Endometrium (tissue), 2 donors: ENCODE results near the gene GPATCH2.
"Not testable (repeated sequence)": the region's sequence is repeated elsewhere in the genome, so short reads cannot be mapped to it uniquely, and the experiment has no call there.

Experiments used
- FAIRE-seq: peaks from 2 replicates; lab custom pipeline; 2012; peaks lifted over from hg19 to GRCh38; lab: Jason Lieb, UNC
- donor health status: control.
- donor health status: control.

The GPATCH2 gene

DNA sequence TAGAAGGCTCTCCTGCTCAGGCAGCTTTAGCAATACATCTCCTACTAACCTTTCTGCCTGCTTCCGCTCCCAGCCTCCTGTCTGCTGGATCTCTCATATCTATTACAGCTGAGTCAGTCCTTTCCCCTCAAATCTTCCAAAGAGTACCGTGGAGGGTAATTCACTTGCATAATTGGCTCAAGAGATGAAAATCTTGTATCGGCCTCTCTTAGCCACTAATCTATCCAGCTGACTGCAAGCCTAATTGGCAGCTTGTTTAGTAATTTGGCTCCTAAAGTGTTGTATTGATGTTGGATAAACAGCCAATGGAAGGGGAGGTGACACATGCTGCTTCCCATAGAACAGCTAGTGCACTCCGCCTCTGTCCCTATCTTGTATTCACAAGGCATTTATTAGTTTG is 195.7 kb downstream of the GPATCH2 start:
- no peak for FAIRE-seq

DNA sequence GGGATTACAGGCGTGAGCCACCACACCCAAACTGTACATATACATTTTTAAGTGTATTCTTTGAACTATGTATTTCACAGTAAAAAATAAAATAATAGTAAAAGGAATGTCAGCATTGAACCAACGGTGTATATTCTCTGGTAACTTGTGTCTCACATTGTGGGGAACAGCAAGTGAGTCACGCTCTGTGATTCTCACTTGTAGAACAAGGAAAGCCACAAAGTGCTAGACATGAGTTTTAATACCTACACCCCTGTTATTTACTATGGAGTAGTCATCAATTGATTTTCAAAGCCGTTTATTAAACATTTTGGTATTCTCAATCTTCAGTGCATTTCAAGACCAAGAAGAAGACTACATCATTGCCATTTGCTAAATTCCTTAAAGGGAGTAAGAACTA is 197.2 kb downstream of the GPATCH2 start:
- FAIRE-seq, result no peak

DNA sequence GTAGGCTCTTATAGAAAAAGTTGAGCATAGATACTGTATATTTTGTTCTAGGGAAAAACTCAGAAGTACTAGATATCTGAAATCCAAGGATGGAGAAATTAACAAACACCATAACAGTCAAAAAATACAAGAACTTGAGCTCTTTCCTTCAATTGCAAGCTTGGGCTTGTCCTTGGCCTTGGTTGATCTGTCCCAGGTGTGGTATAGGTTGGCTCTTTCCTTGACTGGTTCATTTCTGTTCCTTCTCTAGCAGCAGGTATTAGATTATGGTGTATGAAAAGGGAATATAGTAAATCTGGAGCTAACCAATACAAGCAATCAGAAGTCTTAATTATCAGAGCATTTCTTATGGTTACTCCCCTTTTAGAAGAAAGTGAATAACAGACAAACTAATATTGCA is 198.6 kb downstream of the GPATCH2 start:
- no peak for FAIRE-seq

DNA sequence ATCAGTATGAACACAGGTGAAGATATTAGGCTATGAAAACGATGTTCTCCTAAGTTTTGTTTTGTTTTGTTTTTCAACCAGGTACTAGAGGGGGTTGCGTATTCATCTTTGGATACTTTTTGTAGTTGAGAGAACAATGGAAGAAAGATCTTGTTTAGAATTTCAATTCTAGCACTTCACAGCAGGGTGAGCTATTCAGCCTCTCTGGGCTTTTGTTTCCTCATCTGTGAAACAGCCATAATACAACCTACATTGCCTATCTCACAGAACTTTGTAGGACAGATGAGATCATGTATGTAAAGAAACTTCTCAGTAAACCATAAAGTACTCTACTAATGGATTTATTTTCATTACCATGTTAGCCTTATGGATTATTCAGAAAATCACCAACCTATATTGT is 199.5 kb downstream of the GPATCH2 start:
- FAIRE-seq, result no peak

DNA sequence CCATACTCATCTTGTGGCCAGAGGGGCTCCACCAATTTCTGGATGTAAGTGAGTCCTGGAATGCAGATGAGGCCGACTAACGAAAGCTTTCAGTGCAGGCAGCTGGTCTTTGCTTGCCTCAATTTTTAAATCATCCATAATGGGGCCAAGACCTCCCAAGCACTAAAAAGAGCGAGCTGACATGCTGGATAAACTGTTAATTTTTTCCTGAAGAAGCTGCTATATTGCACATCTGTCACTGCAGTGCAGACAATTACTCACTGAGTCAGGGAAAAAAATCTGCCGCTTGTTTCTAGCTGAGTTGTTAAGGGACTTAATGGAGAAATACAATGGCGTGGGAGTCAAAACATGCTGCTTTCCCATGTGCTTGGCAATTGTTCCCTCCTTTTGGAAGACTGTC is 205.5 kb downstream of the GPATCH2 start:
- FAIRE-seq, result peak; percentile 99

DNA sequence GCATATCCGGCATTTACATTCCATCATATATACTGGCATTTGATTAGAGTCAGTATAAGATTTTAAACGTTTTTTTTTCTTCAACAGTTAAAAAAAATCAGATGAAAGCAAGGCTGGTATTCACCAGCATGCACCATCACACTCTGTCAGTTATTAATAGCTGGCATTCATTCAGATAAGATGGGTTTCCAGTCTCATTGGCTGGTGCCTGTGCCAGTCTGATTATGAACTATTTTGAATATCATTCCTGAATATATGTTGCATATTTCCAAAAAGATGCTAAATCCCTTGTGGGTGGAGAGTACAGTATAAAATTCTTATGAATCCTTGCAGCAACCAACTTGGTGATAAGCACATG is 211.7 kb downstream of the GPATCH2 start:
- FAIRE-seq, result no peak

DNA sequence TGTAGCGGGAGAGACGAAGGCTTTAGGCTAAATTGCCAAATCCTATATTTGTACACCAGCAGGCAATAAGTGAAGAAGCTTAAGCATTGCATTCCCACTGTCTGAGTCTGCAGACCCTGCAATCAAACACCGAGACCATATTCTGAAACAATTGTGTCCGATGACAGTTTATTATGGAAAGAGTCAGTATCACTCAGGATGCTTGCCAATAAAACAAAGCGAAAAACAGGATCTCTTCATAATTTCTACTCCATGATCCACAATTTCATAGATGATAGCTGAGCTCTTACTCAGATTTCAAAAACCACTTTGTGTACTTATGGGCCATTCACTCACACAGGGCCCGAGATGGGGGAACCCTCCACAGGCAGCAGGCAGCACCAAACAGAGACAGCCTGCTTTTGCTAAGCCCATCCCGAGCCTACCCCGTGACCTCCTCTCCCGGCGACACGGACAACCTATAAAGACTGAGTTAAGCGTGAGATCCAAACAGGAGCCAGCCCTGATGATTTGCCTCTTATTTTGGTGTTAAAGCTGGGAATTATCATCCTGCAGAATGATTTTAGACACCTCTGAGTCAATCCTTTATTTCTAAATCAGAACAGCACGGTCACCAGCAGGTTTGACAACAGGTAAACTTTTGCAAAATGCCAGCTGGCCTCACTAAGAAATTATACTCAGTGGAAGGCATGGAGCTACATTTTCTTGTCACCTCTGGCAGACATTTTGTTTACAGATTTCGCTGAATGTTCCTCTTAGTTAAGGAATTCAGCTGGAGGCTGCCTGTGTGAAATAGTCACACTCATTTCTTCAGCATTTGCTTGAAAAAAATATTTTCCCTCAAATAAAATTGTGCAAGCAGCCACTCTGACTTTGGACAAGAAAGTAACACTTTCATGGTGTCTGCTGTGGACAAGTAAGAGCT is 212.4 kb downstream of the GPATCH2 start:
- FAIRE-seq, result no peak

DNA sequence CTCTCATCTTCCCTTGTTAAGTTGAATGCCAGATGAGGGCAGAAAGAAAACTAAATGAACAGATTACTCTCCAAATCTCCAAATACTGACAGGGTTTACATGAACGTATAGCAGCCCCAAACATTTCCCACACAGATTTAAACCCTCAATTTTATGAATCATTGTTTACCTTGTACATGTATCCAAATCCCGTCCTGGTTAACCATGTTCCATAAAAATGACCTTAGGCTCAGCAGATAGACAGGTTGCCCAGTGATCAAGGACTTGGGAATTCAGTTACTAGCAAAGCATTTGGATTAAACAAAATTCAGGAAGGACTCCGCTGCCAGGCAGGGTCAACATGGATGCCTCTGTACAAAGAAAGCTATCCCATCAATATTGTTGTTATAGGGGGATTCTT is 213.5 kb downstream of the GPATCH2 start:
- no peak for FAIRE-seq

DNA sequence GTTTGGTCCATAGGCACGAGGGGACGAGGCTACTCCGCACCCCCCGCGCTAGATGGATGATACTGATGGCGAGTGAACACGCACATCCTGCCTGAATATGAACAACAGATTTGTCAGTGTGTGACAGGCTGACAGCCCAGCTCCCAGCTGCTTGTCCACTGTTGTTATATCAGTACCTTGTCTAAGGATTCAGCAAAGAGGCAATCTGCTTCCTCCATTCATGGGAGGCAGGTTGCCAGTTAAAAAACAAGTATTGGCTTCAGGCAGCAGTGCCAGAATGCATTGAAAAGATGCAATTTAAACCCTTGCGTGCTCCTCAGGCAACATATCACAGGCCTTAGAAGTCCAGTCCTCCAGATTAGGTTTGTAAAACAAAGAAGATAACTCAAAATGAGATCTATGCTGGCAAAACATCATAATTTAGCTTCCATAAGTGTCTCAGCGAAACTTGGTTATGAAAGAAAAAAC is 223.3 kb downstream of the GPATCH2 start:
- FAIRE-seq, result no peak

DNA sequence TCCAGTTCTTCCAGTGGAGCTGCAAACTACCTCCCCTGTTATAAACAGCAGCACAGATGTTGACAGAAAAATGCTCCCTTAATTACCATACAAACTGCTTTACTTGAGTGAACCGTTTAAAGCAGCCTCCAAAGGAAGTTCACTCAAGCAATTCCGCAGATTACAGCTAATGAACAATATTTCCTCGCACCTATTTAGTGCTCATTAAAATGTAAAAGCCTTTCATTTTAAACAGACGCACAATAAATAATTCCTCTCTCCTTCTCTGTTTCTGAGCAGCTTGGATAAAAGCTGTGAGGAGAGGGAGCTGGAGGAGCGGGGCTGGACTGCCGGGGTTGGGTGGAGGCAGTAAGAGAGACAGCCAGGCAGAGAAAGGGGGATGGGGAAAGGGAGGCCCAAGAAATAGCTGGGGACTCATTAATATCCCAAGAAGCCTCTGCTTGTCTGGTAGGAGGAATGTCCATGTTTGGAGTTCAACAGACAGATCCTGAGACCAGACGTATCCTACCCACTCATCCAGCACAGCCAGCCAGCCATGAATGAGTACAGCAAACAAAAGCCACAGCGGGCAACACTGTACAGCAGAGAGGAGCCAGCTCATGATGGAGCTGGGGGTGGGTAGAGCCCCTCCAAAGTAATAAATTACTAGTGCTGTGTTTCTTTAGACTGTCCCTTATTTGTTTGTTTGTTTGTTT is 227.7 kb downstream of the GPATCH2 start:
- FAIRE-seq, result no peak

DNA sequence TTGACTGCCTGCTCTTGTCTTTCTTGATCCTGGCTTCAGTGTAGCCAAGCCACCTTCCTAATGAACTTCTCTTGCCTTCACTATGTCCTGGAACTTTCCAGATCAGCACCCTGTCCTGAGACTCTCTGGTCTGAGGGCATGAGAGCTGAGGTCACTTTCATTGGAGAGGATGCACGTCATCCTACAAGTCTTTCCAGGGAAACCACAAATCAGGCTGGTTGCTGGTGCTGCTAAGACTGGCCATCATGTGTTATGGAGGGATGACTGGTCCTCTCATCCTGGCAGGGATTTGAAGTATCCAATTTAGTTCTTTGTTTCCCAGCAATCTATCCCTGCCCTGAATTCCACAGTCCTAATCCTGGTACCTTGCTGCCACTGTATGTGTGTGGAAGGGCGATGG is 228.6 kb downstream of the GPATCH2 start:
- FAIRE-seq, result no peak

DNA sequence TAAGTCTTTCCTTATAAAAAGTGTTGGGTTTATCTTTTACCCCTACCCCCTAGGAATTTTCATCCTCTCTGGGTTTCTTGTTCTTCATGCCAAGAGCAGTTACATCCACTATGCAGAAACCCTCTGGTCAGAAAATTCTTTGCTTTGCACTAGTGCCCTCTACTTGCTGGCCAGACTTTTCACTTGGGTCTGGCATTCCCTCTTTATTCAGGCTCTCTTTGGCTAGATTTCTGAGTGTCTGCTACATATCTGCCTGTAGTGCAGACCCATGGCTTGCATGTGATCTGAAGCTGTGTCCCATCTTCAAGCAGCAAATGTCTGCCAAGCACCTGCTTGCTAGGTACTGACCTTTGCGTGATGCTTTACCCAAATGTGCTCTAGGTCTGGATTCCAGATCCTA is 237.0 kb downstream of the GPATCH2 start:
- no peak for FAIRE-seq

DNA sequence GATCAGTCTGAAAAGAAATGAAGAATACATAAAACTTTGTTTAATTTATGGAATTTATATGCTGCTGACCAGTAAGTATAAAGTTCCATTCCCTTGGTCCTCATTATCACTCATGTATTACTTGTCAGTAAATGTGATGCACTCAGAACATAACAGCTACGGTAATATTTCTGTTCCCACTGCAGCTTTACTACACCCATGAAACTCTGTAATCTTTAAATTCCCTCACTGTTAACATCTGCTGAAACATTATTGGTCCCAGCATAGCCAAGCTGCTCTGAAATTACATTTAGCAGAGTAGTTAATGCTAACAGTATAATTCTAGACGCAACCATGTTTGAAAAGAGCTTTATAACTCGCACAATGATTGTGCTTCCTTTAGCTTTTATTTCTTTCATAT is 238.4 kb downstream of the GPATCH2 start:
- FAIRE-seq, result no peak

DNA sequence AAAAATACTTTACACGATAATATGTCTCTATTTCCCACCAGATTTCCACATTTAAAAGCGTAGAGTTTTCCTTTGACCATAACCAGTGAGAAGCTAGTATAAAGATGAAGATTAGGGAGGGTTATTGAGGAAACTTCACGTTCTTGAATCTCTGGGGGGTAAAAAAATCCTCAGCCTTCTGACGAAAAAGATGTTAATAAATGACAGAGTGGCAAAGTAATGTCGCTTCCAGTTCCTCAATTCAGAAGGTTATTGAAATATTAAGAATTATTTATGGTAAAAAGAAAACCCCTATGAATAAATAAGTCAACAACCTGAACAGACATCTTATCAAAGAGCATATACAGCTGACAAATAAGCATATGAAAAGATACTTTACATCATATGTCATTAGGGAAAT is 241.0 kb downstream of the GPATCH2 start:
- no peak for FAIRE-seq

DNA sequence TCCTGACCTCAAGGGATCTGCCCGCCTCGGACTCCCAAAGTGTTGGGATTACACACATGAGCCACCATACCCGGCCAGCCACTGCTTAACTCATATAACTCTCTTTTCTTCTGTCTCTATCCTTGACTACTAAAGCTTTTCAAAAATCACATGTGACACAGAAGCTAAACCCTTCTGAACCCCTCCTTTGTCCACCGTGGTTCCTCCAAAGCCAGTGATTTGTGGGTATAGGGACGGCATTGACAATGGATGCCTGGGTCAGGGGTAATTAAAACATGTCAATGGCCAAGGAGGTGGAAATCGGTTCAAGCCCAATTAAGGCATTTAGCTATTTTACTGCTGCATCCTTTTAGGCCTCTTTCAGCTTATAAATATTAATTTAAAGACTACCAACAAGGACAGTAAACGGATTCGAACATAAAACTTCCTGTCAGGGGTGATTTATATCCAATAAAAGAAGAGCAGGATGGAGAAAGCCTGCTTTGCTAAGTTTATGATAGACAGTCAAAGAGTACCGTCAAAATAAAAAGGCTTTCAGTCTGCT is 242.3 kb downstream of the GPATCH2 start:
- FAIRE-seq, result no peak

DNA sequence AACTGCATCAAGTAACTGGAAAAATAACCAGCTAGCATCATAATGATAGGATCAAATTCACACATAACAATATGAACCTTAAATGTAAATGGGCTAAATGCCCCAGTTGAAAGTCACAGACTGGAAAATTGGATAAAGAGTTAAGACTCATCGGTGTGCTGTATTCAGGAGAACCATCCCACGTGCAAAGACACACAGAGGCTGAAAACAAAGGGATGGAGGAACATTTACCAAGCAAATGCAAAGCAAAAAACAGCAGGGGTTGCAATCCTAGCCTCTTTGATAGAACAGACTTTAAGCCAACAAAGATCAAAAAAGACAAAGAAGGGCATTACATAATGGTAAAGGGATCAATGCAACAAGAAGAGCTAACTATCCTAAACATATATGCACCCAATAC is 249.1 kb downstream of the GPATCH2 start:
- not testable (repeated sequence) for FAIRE-seq

DNA sequence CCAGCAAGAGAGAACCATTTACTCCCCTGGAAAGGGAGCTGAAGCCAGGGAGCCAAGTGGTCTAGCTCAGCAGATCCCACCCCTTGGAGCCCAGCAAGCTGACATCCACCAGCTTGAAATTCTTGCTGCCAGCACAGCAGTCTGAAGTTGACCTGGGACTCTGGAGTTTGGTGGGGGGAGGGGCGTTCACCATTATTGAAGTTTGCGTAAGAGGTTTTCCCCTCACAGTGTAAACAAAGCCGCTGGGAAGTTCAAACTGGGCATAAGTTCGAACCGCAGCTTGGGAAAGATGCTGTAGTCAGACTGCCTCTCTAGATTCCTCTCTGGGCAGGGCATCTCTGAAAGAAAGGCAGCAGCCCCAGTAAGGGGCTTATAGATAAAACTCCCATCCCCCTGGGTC is 251.1 kb downstream of the GPATCH2 start:
- FAIRE-seq, result not testable (repeated sequence)

DNA sequence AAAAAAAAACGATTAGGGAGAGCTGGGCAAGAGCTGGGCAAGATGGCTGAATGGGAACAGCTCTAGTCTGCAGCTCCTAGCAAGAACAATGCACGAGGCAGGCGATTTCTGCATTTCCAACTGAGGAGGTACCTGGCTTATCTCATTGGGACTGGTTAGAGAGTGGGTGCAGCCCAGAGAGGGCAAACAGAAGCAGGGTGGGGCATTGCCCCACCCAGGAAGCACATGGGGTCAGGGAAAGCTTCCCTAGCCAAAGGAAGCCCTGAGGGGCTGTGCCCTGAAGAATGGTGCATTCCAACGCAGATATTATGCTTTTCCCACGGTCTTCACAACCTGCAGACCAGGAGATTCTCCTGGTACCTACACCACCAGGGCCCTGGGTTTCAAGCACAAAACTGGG is 251.6 kb downstream of the GPATCH2 start:
- no peak for FAIRE-seq
